ENCODE data around the gene ZDHHC14. TPM values are rescaled to one million over a fixed set of nuclear protein-coding genes. Genes with fewer than 3 reads are reported as not detected.
A peak's percentile ranks its signal among the peaks of the same experiment; 100 is the strongest.
"Not testable (repeated sequence)": the region's sequence is repeated elsewhere in the genome, so short reads cannot be mapped to it uniquely, and the experiment has no call there.

The ZDHHC14 gene
- total RNA-seq, 1 experiment from 2014 or later, result 1.7 TPM

- H3K4me1 Mint-ChIP-seq, result peaks cover 11 to 16% of the 10 kb centered on the region in 2 experiments
- no peak overlapping the region for H3K4ac ChIP-seq (ENCODE audit: low read depth, low read length)
- no peak overlapping the region for H2BK5ac ChIP-seq (ENCODE audit: insufficient read length, low read length)
- peaks cover 1% of the 10 kb centered on the region; the same call in 1 of the 2 replicates for H3K27me3 Mint-ChIP-seq (ENCODE audit: low read depth)
- no peak overlapping the region for H4K5ac ChIP-seq (ENCODE audit: insufficient read length, low read depth, low read length)
- H3K4me3 Mint-ChIP-seq, result no peak overlapping the region
- no peak for TF ChIP-seq CTCF (conservative IDR thresholded peaks at IDR 0.05)
- H4K20me1 ChIP-seq (ENCODE audit: control insufficient read depth, insufficient read depth, insufficient read length), result no peaks in the 10 kb centered on the region
- no peaks in the 10 kb centered on the region for H3K79me2 ChIP-seq (ENCODE audit: insufficient read depth, low read length)
- H3K14ac ChIP-seq (ENCODE audit: insufficient read depth, low read length), result no peak overlapping the region
- H3K18ac ChIP-seq (ENCODE audit: insufficient read length, low read depth, low read length), result no peak overlapping the region
- no peak for DNase-seq
- H2BK15ac ChIP-seq (ENCODE audit: low read depth, low read length), result no peak overlapping the region
- no peak overlapping the region for H2AK5ac ChIP-seq (ENCODE audit: insufficient read length, low read length)
- peaks cover 2% of the 10 kb centered on the region; the same call in 1 of the 2 replicates for H3K4me1 ChIP-seq (ENCODE audit: insufficient read depth, low read length)
- H3K27ac Mint-ChIP-seq, result peak overlapping the region in 1 of 3 experiments; percentile 68; a peak in 1 of 7 replicates
- no peak overlapping the region for H3K23ac ChIP-seq (ENCODE audit: insufficient read length, low read depth, low read length)
- H3K79me1 ChIP-seq (ENCODE audit: insufficient read depth, low read depth, low read length, poor library complexity, severe bottlenecking), result no peaks in the 10 kb centered on the region
- H2BK120ac ChIP-seq (ENCODE audit: low read depth, low read length, poor library complexity, severe bottlenecking), result no peak overlapping the region
- no peak overlapping the region for H2BK12ac ChIP-seq (ENCODE audit: insufficient read length, low read depth, low read length)
- H3K9me3 Mint-ChIP-seq, result peaks cover 0 to 9% of the 10 kb centered on the region in 2 experiments; a peak in 1 of 5 replicates
- no peak overlapping the region for H3T11ph ChIP-seq (ENCODE audit: low read length)
- no peak overlapping the region for H3K56ac ChIP-seq (ENCODE audit: insufficient read length, low read depth, low read length)
- no peak overlapping the region for H2AFZ ChIP-seq (ENCODE audit: low read length)
- no peak overlapping the region for H3K27ac ChIP-seq (ENCODE audit: insufficient read length, low read depth, low read length)
- H3K23me2 ChIP-seq (ENCODE audit: insufficient read length, low read depth, low read length, poor library complexity, severe bottlenecking), result no peaks in the 10 kb centered on the region
- H3K27me3 ChIP-seq (ENCODE audit: insufficient read depth, low read length), result no peaks in the 10 kb centered on the region
- H3K9ac ChIP-seq (ENCODE audit: extremely low read depth, insufficient read length, low read length), result no peak overlapping the region
- no peak overlapping the region for H2BK20ac ChIP-seq (ENCODE audit: low read depth, low read length, poor library complexity, severe bottlenecking)
- no CpG with 5 or more reads among the region's 9 CpGs for WGBS (ENCODE audit: extremely low coverage, insufficient read length, low lambda C conversion rate)
- H3K9me3 ChIP-seq (ENCODE audit: control insufficient read depth, low read depth, low read length), result no peaks in the 10 kb centered on the region
- H4K91ac ChIP-seq (ENCODE audit: insufficient read length, low read depth, low read length), result no peak overlapping the region
- H3K4me2 ChIP-seq (ENCODE audit: insufficient read depth, insufficient read length, low read length), result no peak overlapping the region
- H4K8ac ChIP-seq (replicated peaks; ENCODE audit: insufficient read length, low read depth, low read length), result no peak overlapping the region
- peaks cover 0 to 6% (median 0%) of the 10 kb centered on the region in 3 experiments; a peak in 2 of 7 replicates for H3K36me3 Mint-ChIP-seq (ENCODE audit: insufficient read depth in 1 of 3, low read depth in 3 of 3)
Measured at GRCh38 chr6:157575436-157576145, 194.6 kb downstream of the ZDHHC14 start.

- H3K23me2 ChIP-seq (ENCODE audit: insufficient read length, low read depth, low read length, poor library complexity, severe bottlenecking); H3K9me3 ChIP-seq (ENCODE audit: control insufficient read depth, low read depth, low read length); H3K4me1 ChIP-seq (ENCODE audit: insufficient read depth, low read length); H3K27me3 ChIP-seq (ENCODE audit: insufficient read depth, low read length); H2AFZ ChIP-seq (ENCODE audit: low read length); H3K18ac ChIP-seq (ENCODE audit: insufficient read length, low read depth, low read length); H2BK12ac ChIP-seq (ENCODE audit: insufficient read length, low read depth, low read length); H3K4me3 Mint-ChIP-seq; H3K27me3 Mint-ChIP-seq (ENCODE audit: low read depth); H3K23ac ChIP-seq (ENCODE audit: insufficient read length, low read depth, low read length); H3K27ac ChIP-seq (ENCODE audit: insufficient read length, low read depth, low read length); H3K27ac Mint-ChIP-seq; H4K5ac ChIP-seq (ENCODE audit: insufficient read length, low read depth, low read length); H2BK120ac ChIP-seq (ENCODE audit: low read depth, low read length, poor library complexity, severe bottlenecking); H3K79me2 ChIP-seq (ENCODE audit: insufficient read depth, low read length); H4K20me1 ChIP-seq (ENCODE audit: control insufficient read depth, insufficient read depth, insufficient read length); H3K4me1 Mint-ChIP-seq; H3K56ac ChIP-seq (ENCODE audit: insufficient read length, low read depth, low read length); H2BK15ac ChIP-seq (ENCODE audit: low read depth, low read length); H3K79me1 ChIP-seq (ENCODE audit: insufficient read depth, low read depth, low read length, poor library complexity, severe bottlenecking); H3K9me3 Mint-ChIP-seq; H4K91ac ChIP-seq (ENCODE audit: insufficient read length, low read depth, low read length); H2BK5ac ChIP-seq (ENCODE audit: insufficient read length, low read length); H2AK5ac ChIP-seq (ENCODE audit: insufficient read length, low read length); H3K14ac ChIP-seq (ENCODE audit: insufficient read depth, low read length); H4K8ac ChIP-seq (replicated peaks; ENCODE audit: insufficient read length, low read depth, low read length); H3T11ph ChIP-seq (ENCODE audit: low read length); H3K4ac ChIP-seq (ENCODE audit: low read depth, low read length); H3K4me2 ChIP-seq (ENCODE audit: insufficient read depth, insufficient read length, low read length); DNase-seq; H3K9ac ChIP-seq (ENCODE audit: extremely low read depth, insufficient read length, low read length); H3K36me3 Mint-ChIP-seq (ENCODE audit: insufficient read depth in 1 of 3, low read depth in 3 of 3); H2BK20ac ChIP-seq (ENCODE audit: low read depth, low read length, poor library complexity, severe bottlenecking): not testable (repeated sequence)
Measured at GRCh38 chr6:157576991-157577390, 196.0 kb downstream of the ZDHHC14 start.

Data from H9 (cell line).